HepG2 (cell line): ENCODE measurements around the gene METTL16. TPM values are rescaled to one million over a fixed set of nuclear protein-coding genes. Genes with fewer than 3 reads are reported as not detected.
"Not testable (repeated sequence)": the region's sequence is repeated elsewhere in the genome, so short reads cannot be mapped to it uniquely, and the experiment has no call there.

Source experiments
- ATAC-seq: fragments of 200-7000 bp; cut with Tn5 transposase; 3 replicates; pipeline ENCODE4 v1.9.1; 2020; ENCODE audit warnings: mild to moderate bottlenecking, moderate library complexity
- BruUV-seq: library from RNA; stranded (reverse); fragments of 400-500 nt; replicated peaks from 2 replicates; lab custom pipeline; 2021; lab: Mats Ljungman, UMichigan
- CTCF ChIA-PET: fragments of 300-600 bp; formaldehyde crosslinking; extraction: SDS; loops from one replicate; lab custom pipeline; 2021; ENCODE audit warnings: low total read pairs, inconsistent platforms, low intra/inter-chr PET ratio; lab: Yijun Ruan, JAX
- POLR2A ChIA-PET: fragments of 350-600 bp; sonication (Branson Sonifier 250); formaldehyde crosslinking; loops from one replicate; lab custom pipeline; 2020; ENCODE audit warnings: antibody characterized with exemption, inconsistent platforms; lab: Yijun Ruan, JAX
- DNase-seq: peaks from one replicate; pipeline ENCODE4 v3.0.0-alpha.2; 2015; ENCODE audit warnings: low spot score
- FAIRE-seq: peaks from 3 replicates; lab custom pipeline; 2011; peaks lifted over from hg19 to GRCh38; lab: Jason Lieb, UNC
- H2AFZ ChIP-seq: one replicate; pipeline ENCODE4 v1.6.1; 2011; ENCODE audit warnings: low read length, inconsistent platforms
- H3K27ac ChIP-seq: fragments of 300-600 bp; 3 replicates; pipeline ENCODE4 v1.8.0; 2011; ENCODE audit warnings: mixed run types, mild to moderate bottlenecking, mixed read lengths, low read length, inconsistent platforms; ENCODE audit not compliant: insufficient read depth; ENCODE audit errors: extremely low read length
- H3K27me3 ChIP-seq, 2 experiments: fragments of 200-600 bp in 1 of 2; 2 replicates in 1 of 2; 3 replicates in 1 of 2; pipeline versions ENCODE4 v1.6.0 to v1.8.0; 2011; ENCODE audit warnings: low read length in 2 of 2, mild to moderate bottlenecking in 2 of 2, moderate library complexity in 2 of 2, inconsistent platforms in 1 of 2; ENCODE audit not compliant: insufficient read depth in 2 of 2, control insufficient read depth in 1 of 2
- H3K36me3 ChIP-seq, 2 experiments: fragments of 200-600 bp in 1 of 2; replicated peaks in 1 of 2; 2 replicates in 1 of 2; 3 replicates in 1 of 2; pipeline versions ENCODE4 v1.5.1 to v1.8.0; 2011; ENCODE audit warnings: low read length in 2 of 2, inconsistent platforms in 1 of 2; ENCODE audit not compliant: insufficient read depth in 2 of 2, control insufficient read depth in 1 of 2
- H3K4me1 ChIP-seq: 2 replicates; pipeline ENCODE4 v1.5.1; 2012; ENCODE audit warnings: low read length, inconsistent platforms; ENCODE audit not compliant: insufficient read depth
- H3K4me2 ChIP-seq: 2 replicates; pipeline ENCODE4 v1.6.0; 2011; ENCODE audit warnings: low read depth, low read length, inconsistent platforms
- H3K4me3 ChIP-seq, 3 experiments: fragments of 200-600 bp in 1 of 3; sonication (generic), shearing (Covaris generic) in 1 of 3; replicated peaks in 1 of 3; 2 replicates each; pipeline ENCODE4 v1.5.1; 2011 to 2016; ENCODE audit warnings: low read length in 3 of 3, inconsistent platforms in 2 of 3, low read depth in 2 of 3, mild to moderate bottlenecking in 2 of 3, control low read depth in 1 of 3, mixed read lengths in 1 of 3; ENCODE audit not compliant: insufficient read depth in 1 of 3
- H3K79me2 ChIP-seq: one replicate; pipeline ENCODE4 v1.6.1; 2011; ENCODE audit warnings: low read length, inconsistent platforms; ENCODE audit not compliant: insufficient read depth
- H3K9ac ChIP-seq: 2 replicates; pipeline ENCODE4 v1.6.0; 2011; ENCODE audit warnings: mild to moderate bottlenecking, low read depth, low read length, inconsistent platforms; ENCODE audit not compliant: insufficient read depth
- H3K9me3 ChIP-seq: 2 replicates; pipeline ENCODE4 v1.5.1; 2012; ENCODE audit warnings: mild to moderate bottlenecking, low read length
- H4K20me1 ChIP-seq: 2 replicates; pipeline ENCODE4 v1.6.0; 2011; ENCODE audit warnings: inconsistent platforms, mild to moderate bottlenecking, low read length, moderate library complexity; ENCODE audit not compliant: insufficient read depth
- HNRNPK ChIP-seq: fragments of 200-400 bp; formaldehyde crosslinking; IDR thresholded peaks from 2 replicates; pipeline ENCODE4 v1.6.1; 2018; ENCODE audit warnings: low read length, low read depth, moderate library complexity, mild to moderate bottlenecking; ENCODE audit not compliant: poor library complexity, severe bottlenecking
- KDM6A ChIP-seq: IDR thresholded peaks from 2 replicates; pipeline ENCODE4 v1.6.1; 2016; ENCODE audit warnings: low read depth
- MAF1 ChIP-seq: sonication (generic); formaldehyde crosslinking; IDR thresholded peaks from 2 replicates; pipeline ENCODE4 v1.5.0; 2020; ENCODE audit warnings: missing genetic modification reagents, borderline replicate concordance
- PHF20 ChIP-seq: sonication (generic); formaldehyde crosslinking; IDR thresholded peaks from 2 replicates; pipeline ENCODE4 v1.5.0; 2020; ENCODE audit warnings: mild to moderate bottlenecking, missing genetic modification reagents
- SP140L ChIP-seq: sonication (generic); formaldehyde crosslinking; IDR thresholded peaks from 2 replicates; pipeline ENCODE4 v1.4.0; 2020; ENCODE audit warnings: missing genetic modification reagents, borderline replicate concordance
- TEAD2 ChIP-seq: sonication (generic); formaldehyde crosslinking; IDR thresholded peaks from 2 replicates; pipeline ENCODE4 v1.9.0; 2021; ENCODE audit warnings: missing genetic modification reagents
- ZMYM4 ChIP-seq: sonication (generic); formaldehyde crosslinking; IDR thresholded peaks from 2 replicates; pipeline ENCODE4 v1.8.1; 2023; ENCODE audit warnings: mild to moderate bottlenecking, missing genetic modification reagents
- ZNF430 ChIP-seq: sonication (generic); formaldehyde crosslinking; IDR thresholded peaks from 2 replicates; pipeline ENCODE4 v1.9.0; 2021; ENCODE audit warnings: mild to moderate bottlenecking, missing genetic modification reagents
- ZNF558 ChIP-seq: sonication (generic); formaldehyde crosslinking; IDR thresholded peaks from 2 replicates; pipeline ENCODE4 v1.9.0; 2022; ENCODE audit warnings: mild to moderate bottlenecking, missing genetic modification reagents, borderline replicate concordance
- WGBS: methylation state at CpG from one replicate; pipeline ENCODE4 v1.1.6; 2017; ENCODE audit warnings: low lambda C conversion rate; 5-methylcytosine and 5-hydroxymethylcytosine counted together
- in situ Hi-C: cut with HindIII; loops from 2 replicates; pipeline ENCODE4 v1.10.0; 2017; ENCODE audit warnings: low pct_unique_long_range_greater_than_20kb; ENCODE audit not compliant: extremely low pct_ligation_motif_present
- intact Hi-C: fragments of 100-400 bp; cut with micrococcal nuclease; formaldehyde crosslinking; loops from one replicate; pipeline ENCODE4 v1.10.0; 2022; ENCODE audit not compliant: unreplicated experiment
- polyA plus RNA-seq, 8 experiments: library from polyadenylated mRNA; depleted of rRNA in 3 of 8; stranded (reverse) in 7 of 8; unstranded in 1 of 8; fragments of >200 nt; fragmentation: Illumina TruSeq in 4 of 8; extraction: Trizol in 4 of 8; gene quantifications; 2 replicates each; pipeline versions ENCODE4 v1.2.1 to v1.2.3, GENCODE V29; 2011 to 2016; ENCODE audit warnings: low read depth in 4 of 8, missing spikeins in 1 of 8, mixed read lengths in 1 of 8; ENCODE audit not compliant: insufficient read depth in 1 of 8
- total RNA-seq, 5 experiments: library from RNA; depleted of rRNA; stranded (reverse); fragments of >200 nt; fragmentation: Illumina TruSeq; extraction: Trizol; gene quantifications; 2 replicates each; pipeline ENCODE4 v1.2.3, GENCODE V29; 2016; ENCODE audit warnings: low read depth in 1 of 5
- TF ChIP-seq, protein P1 (sequence below): IDR thresholded peaks from 2 replicates; pipeline ENCODE4 v1.6.1; 2012; ENCODE audit warnings: inconsistent platforms
- TF ChIP-seq, protein P2 (sequence below): sonication (generic); formaldehyde crosslinking; IDR thresholded peaks from 2 replicates; pipeline ENCODE4 v1.4.0; 2020; ENCODE audit warnings: missing genetic modification reagents

The METTL16 gene
- total and polyA plus RNA-seq, 2 of the 13 experiments (the other 11 are each of a cell fraction or from before 2014, with no cell fraction given): 11.6 to 18.5 TPM

GRCh38 chr17:2449486-2449885 is 62.2 kb downstream of the METTL16 start:
- POLR2A ChIA-PET: no interaction called here
- Histone ChIP-seq H3K36me3 (peaks cover 0 to 9% of the 10 kb centered on the region in 2 experiments; a peak in 1 of 5 replicates), H3K27me3 (no peaks in the 10 kb centered on the region)
- no peak for DNase-seq
- CTCF ChIA-PET: no interaction called here
- TF ChIP-seq ZNF430 (CRISPR knock-in tag) (no peak), HNRNPK (no peak), MAF1 (CRISPR knock-in tag) (no peak), PHF20 (no peak), TEAD2 (CRISPR knock-in tag) (no peak), KDM6A (CRISPR knock-in tag) (no peak), SP140L (CRISPR knock-in tag) (no peak), ZMYM4 (CRISPR knock-in tag) (no peak), ZNF558 (CRISPR knock-in tag) (no peak)
- TF ChIP-seq, protein P1, sequence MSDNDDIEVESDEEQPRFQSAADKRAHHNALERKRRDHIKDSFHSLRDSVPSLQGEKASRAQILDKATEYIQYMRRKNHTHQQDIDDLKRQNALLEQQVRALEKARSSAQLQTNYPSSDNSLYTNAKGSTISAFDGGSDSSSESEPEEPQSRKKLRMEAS: no peak
- TF ChIP-seq, protein P2, sequence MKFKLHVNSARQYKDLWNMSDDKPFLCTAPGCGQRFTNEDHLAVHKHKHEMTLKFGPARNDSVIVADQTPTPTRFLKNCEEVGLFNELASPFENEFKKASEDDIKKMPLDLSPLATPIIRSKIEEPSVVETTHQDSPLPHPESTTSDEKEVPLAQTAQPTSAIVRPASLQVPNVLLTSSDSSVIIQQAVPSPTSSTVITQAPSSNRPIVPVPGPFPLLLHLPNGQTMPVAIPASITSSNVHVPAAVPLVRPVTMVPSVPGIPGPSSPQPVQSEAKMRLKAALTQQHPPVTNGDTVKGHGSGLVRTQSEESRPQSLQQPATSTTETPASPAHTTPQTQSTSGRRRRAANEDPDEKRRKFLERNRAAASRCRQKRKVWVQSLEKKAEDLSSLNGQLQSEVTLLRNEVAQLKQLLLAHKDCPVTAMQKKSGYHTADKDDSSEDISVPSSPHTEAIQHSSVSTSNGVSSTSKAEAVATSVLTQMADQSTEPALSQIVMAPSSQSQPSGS (CRISPR knock-in tag): no peak
- TF ChIP-seq, all 625 proteins: peak for 0
- Histone ChIP-seq H4K20me1 (no peaks in the 10 kb centered on the region), H3K79me2 (no peaks in the 10 kb centered on the region), H2AFZ (no peak overlapping the region), H3K4me1 (no peaks in the 10 kb centered on the region), H3K9ac (no peak overlapping the region), H3K4me3 (no peak overlapping the region), H3K9me3 (no peaks in the 10 kb centered on the region), H3K4me2 (no peak overlapping the region), H3K27ac (no peak overlapping the region)
- intact Hi-C loops: no loop called here
- ATAC-seq: no peak
- BruUV-seq: no TSS peak
- FAIRE-seq: no peak
- WGBS: 95% methylated on average over 2 of the region's 2 CpGs
- in situ Hi-C loops: no loop called here

DNA sequence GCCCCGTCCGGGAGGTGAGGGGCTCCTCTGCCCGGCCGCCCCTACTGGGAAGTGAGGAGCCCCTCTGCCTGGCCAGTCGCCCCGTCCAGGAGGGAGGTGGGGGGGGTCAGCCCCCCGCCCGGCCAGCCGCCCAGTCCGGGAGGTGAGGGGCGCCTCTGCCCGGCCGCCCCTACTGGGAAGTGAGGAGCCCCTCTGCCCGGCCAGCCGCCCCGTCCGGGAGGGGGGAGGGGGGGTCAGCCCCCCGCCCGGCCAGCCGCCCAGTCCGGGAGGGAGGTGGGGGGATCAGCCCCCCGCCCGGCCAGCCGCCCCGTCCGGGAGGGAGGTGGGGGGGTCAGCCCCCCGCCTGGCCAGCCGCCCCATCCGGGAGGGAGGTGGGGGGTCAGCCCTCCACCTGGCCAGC is 64.2 kb downstream of the METTL16 start:
- CTCF ChIA-PET, H3K4me3 ChIP-seq, in situ Hi-C loops, H3K9ac ChIP-seq, H3K4me1 ChIP-seq, H3K36me3 ChIP-seq, BruUV-seq, H3K79me2 ChIP-seq, H4K20me1 ChIP-seq, DNase-seq, H3K27me3 ChIP-seq, ATAC-seq, H3K27ac ChIP-seq, FAIRE-seq, H3K9me3 ChIP-seq, POLR2A ChIA-PET, H2AFZ ChIP-seq, H3K4me2 ChIP-seq, intact Hi-C loops: not testable (repeated sequence)
- no CpG with 5 or more reads among the region's 29 CpGs for WGBS
